NCI-H146 (cell line): ENCODE results near the gene FAM72A.
"Not testable (repeated sequence)": the region's sequence is repeated elsewhere in the genome, so short reads cannot be mapped to it uniquely, and the experiment has no call there.

Source experiments
- DNase-seq: peaks from one replicate; lab custom pipeline; 2025; lab: John Stamatoyannopoulos, UW

Gene FAM72A

DNA sequence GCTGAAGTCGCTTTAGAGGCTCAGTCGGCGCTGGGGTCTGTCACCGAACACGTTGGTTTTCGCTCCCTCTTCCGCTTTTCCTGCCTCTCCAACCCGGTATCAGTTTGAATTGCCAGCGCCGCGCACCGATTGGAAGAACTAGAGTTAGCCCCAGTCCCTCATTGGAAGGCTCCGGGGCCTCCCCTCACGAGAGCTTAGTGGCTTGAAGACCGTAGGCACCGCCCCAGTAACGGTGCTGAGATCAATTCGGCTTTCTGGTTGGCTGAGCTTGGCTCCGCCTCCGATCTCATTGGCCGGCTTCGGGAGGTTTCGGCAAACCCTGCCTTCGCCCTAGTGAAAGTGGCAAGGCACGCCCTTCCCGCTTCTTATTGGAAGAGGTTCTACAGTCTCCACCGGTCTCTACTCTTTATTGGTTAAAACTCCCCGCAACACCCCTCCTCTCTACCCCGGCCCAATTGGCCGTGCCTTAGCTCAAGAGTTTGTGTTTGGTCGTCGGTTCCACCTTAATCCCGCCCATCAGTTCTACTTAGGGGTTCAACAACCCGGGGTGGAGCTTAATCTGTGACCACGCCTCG, at the start of gene FAM72A:
FAM72A (minus strand) TSS at position 51 of the 575 bp plus-strand sequence. CDS start 814 bp downstream, outside the sequence.
- peak; percentile 99 for DNase-seq

DNA sequence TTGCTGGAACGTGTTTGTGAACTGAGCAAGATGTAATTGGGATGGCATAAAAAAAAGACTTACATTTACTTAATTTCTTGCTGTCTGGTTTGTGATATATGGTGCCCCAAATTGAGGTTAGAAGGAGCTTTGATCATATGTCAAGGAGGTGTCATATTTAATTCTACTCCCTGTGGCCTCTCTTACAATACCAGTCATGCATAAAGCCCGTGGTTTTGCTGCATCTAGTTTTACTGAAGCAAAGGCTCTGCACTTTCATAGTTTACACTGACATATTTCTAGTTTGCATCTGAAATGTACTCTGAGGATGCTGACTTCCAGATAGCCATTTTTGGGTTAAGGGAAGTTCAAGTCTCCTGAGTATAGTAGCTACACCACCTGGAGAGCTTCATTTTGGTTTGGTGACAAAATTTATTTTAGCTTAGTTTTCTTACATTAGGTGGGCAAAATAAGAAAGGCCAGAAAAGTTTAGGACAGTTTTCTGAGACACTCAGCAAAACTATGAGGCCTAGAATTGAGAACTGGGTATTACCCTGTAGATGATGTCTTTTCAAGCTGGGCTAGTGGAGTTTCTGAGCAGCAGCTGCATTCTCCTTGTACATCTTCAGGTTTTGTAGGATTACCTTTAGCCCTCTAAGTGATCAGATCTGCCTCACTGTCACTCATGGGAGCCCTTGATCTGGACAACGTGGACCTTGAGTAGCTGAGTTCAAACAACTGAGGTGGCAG, 48.5 kb upstream of the FAM72A start:
- not testable (repeated sequence) for DNase-seq

DNA sequence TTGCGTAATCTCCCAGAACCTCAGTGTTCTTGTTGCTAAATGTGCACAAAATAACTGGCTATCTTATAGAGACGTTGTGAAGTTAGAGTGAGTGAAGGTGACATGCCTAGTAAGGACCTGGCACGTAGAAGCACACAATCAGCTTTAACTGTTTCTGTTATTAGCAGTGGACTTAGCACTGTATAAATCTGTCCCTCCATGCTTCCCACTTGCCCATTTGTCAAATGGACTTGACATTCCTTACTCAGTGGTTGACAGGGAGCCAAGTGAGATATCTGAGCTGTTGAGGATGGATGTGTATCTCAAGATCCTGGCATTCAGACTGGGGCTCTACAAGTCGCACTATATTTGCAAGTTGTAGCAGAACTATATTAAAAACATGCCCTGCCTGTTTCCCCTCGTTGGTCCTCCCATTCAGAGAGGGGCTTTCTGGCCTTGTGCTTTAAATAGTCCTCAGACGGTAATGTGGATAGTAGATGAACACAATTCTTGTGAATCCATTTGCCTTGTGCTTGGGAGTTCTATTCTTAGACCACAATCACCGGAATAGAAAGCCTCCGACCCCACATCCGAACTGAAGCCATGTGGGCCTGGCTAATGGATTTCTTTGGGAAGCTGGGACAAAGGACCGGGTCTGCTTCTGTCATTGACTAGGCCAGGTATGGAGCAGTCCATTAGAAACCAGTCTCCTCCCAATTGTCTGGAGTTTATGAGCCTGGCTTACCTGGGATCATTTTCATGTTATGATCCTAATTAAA, 43.7 kb upstream of the FAM72A start:
- DNase-seq: not testable (repeated sequence)

DNA sequence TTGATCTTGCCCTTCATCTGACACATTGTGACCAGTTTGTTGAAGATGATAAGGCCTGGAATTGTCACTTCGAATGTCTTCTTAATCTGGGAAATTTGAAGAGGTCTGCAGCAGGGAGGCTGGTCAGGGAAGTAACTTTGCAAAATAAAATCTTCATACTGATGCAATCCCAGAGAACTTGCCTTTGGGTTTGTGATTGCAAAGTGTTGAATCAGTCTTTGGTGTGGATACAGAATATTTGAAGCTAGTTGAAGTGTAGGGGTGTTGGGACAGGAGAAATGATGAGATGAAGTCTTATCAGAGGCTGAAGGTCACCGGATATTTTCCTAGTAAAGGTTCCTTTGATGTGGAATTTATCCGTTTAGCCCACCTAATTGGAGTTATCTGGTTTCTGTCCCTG, 42.8 kb upstream of the FAM72A start:
- DNase-seq: not testable (repeated sequence)

DNA sequence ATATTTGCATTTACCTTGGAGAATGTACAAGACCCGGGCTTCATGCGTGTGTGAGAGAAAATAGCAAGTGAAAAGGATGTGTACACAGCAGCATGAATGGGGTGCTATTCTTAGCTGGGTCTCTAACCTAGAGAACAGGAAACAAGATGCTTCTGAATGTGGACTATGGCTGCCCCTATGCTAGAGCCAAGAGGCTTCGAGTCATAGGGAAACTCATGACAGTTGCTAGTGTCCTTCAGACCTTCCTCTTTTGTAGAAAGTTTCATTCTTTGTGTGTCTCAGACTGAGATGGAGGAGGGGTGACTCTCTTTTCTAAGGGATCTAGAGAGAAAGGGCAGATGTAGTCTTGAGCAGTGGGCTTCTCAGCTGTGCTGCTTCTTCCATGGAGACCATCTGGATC, 40.7 kb upstream of the FAM72A start:
- peak; percentile 9 for DNase-seq

DNA sequence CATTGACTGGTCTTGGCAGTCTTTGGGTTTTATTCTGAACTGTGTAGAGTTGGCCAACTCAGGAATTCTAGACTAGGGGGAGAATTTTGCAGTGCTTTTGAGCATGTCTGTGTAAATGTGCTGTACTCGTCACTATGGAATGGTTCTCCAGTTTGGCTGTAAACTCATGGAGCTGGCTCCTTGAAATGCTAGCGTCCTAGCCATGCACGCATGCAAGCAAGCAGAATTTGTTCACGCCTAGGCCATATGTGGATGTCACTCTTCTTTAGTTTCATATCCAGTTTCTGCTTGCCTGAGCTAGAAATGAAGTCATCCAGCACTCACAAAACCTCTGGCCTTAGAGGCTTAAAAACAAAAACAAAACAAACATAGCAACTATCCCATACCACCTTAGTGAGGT, 37.6 kb upstream of the FAM72A start:
- DNase-seq: not testable (repeated sequence)

DNA sequence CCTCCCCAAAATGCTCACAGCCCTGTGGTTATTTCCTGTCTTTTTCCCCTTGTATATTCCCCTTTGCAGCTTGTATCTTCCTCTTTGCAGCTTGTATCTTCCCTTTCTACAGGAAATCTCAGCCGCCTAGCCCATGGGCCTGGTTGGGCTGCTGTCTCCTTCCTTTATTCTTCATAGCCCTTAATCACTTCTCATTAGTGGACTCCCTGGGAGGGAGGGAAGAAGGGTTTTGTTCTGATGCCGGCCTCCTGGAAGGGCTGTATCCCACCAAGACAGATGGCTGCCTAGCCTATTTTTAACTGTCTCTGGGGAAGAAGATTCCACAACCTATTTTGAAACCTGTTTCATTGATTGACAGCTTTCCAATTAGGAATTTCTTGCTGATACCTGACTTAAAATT, 32.6 kb upstream of the FAM72A start:
- DNase-seq: not testable (repeated sequence)

DNA sequence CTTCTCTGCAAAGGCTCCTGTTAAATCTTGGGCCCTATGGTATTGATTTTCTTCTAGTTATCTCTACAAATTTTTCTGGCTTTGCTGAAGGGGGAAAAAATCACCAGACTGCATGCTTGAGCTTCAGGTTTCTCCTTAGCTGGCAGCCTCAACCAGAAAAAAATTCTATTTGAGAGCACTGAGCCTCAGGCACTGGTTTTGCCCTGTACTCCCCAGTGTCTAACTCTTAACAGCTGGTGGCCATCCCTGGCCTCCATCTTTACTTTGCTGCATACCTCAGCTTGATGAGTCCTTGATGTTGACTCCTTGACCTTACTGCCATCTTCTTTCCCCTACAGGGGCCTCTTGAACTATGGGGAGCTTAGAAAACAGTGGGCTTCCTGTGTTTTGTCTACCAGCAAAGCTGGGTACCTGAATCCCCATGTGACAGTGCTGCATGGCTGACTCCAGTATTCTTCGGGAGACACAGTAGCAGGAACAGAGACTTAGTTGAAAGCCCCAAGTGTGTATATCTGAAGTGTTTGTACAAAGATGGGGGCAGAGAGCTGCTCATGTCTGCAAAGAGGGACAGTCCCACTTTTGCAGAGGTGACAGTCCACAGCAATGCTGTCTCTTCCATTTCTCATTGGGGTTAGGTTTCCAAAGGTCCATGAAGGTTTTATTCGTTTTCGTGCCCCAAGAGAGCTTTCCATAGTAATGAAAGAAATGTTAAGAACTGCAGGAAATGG, 31.7 kb upstream of the FAM72A start:
- not testable (repeated sequence) for DNase-seq

DNA sequence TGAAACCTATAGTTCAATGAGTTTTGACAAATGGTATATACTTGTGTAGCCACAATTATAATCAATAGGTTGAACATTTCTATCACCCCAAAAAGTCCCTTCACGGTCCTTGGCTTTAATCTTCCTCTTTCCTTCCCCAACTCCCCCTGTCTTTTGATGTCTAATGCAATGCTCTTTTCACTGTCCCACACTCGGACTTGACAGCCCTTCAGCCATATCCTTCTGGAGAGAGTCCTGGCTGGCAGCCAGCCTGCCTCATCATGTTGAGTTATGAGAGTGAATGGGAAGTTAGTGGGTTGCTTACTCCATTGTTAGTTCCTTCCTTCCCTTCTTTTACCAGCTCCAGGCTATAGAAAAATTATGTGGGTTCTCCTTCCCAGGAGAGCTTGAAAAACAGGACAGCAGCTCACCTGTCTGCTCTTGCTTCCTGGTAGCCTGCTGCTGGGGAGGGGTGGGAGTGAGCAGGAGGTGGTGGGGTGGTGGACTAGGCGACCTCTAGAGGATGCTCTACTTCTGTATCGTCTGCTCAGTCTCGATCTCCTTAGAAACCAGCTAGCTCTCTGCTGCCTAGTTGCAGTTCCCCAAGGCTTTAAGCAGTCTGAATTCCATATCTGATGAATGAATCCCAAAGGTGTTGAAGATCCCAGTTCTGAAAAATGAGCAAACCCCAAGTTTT, 30.5 kb upstream of the FAM72A start:
- DNase-seq: not testable (repeated sequence)

DNA sequence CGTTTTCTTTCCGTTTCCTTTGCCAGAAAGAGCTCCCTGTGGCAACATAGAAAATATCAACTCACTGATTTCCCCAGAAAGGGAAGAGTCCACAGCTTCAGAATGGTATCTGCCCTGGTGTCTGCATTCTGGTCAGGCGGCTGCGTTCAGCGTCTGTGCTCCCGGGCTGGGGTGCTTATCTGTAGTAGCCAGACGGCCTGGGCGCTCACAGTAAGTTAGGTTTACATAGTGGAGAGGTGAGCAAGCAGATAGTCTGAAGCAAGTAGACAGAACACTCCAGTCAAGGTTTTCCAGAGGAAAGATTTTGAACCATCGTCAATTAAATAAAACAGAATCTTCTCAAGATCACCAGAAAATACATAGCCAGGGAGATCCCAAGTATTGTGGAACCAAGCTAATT, 29.4 kb upstream of the FAM72A start:
- DNase-seq: not testable (repeated sequence)

DNA sequence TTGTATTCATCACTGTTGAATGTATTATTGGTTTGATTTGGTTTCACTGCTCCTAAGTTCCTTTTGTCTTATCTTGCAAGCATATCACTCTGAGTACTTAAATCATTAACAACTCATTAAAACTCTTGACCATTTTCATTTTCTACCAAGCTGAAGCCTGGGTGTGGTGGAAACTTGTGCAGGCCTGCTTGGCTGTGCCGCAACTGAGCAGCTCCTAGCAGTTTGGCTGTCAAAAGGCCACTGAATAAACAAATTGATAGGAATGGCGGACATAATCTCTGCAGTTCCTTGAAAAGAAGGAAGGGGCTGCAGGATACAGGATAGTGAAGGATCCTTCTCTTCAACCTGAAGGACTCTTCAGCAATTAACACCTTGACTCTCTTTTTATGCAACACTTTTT, 26.6 kb upstream of the FAM72A start:
- not testable (repeated sequence) for DNase-seq

DNA sequence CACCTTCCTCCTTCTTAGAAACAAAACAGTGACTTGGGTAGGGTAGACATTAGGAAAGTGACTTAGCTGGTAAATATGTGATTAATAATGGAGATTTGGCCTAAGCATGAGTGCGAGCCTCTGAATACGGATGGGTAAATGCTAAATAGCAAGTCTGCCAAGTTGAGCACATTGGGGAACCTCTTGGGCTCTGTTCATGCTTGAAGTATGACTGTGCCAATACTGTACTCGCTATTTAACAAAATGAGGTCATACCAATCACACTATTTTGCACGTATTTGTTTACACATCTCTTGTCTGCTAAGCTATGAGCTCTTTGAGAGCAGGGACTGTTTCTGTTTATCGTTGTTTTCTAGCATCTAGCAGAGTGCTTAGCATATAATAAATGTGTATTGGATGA, 24.2 kb upstream of the FAM72A start:
- not testable (repeated sequence) for DNase-seq

DNA sequence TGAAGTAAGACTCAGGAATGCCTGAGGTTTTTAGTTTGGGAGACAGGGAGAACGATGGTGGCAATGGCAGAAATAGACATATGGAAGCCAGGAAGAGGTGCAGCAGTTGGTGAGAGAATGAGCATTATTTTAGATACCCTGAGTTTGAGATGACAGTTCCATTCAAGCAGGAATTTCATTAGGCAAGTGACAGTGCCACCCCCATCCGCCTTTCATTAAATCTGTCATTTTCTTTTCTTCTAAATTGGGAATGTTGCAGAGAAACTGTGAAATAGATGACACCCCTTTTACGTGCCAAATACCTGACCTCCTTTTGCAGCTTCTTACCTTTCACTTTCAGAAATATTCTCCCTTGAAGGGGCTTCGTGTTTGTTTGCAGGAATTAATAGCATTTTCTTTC, 22.7 kb upstream of the FAM72A start:
- DNase-seq: not testable (repeated sequence)

DNA sequence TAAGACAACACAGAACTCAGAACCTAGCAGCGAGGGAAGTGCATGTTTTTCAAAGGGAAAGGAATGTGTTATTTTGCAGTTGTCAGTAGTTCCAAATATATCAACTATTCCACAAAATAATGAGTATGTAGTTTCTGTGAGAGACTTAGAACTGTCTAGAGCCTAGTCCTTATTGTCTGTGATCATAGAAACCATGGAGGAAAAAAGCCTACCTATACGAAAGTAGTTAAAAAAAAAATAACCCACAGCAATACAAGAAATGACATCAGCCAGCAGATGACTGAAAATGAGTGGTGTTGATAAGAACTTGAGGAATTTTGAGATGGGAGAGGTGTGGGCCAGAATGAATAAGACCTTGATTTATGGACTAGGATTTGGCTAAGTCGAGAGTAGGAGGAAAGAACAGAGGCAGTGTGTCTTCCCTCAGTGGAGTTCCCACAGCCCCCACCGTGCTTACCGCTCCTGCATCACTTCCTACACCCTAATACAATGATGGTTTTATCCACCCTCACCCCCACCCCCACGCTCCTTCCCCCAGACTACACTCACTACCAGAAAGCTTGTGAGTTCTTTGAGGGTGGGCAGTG, 21.6 kb upstream of the FAM72A start:
- not testable (repeated sequence) for DNase-seq

DNA sequence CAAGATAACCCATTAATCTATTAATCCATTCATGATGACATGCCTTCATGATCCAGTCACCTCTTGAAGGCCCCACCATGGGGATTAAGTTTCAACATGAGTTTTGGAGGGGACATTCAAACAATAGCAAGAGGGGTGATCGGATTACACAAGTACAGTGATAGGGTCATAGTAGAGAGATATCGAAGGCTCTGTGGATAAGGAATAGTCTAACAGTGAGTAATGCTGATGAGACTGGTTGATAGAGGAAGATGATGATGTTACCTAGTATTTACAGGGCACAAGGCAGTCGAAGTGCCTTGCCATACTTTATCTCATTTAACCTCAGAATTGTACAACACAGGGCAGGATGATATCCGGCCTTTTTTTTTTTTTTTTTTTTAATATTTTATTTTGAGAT, 18.9 kb upstream of the FAM72A start:
- not testable (repeated sequence) for DNase-seq

DNA sequence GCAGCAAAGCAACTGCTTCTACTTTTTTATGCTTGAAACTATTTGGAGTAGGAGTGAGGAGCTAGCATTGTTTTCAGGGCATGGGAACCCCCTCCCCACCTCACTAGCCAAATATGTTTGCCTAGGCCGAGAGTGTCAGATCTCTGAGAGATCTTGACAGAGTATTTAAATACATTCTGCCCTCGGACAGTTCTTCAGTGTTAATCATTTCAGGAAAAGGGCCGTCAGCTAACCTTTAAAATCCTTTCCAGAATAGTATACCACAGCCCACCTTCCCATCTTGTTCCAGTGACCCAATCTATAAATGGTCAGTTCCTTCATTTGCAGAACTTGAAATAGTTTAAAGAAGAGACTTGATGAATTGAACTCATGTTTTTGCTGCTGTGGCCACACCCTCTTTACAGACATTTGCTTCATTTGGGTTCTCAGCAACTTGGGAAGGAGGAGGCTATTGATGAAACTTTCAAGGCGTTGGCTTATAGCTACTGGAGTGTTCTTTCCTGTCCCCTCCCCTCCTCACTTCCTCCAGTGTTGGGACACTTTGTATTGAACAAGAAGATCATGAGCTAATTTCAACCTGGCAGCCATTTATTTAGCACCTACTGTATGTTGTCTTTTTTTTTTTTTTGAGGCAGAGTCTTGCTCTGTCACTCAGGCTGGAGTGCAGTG, 17.8 kb upstream of the FAM72A start:
- DNase-seq: not testable (repeated sequence)

DNA sequence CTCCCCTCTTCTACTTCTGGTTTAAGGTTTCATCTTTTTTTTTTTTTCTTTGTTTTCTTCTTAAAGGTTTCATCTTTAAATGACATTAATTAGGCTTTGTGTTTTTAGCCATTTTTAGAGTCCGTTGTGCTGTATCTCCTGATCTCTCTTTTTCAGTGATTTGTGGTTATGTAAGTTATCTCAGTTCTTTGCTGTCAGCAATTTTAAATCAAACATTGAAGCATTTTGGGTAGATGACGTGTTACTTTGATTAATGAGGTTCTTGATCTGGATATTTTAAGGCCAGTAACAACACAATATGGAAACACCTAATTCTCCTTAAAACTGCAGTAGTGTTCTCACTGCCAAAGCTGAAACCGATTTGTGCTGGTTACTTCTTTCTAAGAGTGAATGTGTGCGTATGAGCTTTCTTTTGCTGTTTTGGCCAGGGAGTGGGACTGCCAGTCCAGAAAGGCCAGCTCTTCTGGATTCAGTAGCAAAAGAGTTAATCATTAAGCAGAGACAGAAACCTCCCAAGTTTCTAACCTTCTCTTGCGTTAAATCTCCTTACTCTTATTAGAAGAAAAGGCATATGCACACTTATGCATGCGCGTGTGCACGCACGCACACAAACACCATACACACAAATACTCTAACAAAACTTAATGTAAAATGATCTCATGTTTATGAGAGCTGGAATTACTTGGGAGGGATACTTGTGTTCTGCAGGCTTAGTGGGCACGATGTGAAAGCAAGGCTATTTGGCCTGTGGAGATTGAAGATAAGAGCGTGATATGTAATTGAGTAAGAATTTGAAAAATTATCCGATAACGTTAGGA, 17.1 kb upstream of the FAM72A start:
- not testable (repeated sequence) for DNase-seq

DNA sequence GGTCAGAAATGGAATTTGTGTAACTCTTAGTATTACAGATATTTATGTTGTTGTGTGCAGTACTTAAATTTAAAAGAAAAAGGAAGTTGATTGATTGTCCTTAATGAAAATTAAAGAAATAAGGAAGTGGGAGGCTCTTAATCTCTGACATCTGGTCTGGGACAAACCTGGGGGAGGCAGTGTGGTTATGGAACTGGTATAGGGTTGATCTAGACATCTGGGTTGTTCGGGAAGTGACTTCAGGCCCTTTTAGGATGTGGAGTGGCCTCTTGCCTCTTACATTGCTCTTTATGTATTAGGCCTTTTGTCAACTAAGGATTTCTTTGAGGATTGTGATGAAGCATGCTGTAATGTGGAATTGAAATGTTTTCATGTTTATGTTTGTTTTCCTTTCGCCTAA, 16.1 kb upstream of the FAM72A start:
- DNase-seq: not testable (repeated sequence)

DNA sequence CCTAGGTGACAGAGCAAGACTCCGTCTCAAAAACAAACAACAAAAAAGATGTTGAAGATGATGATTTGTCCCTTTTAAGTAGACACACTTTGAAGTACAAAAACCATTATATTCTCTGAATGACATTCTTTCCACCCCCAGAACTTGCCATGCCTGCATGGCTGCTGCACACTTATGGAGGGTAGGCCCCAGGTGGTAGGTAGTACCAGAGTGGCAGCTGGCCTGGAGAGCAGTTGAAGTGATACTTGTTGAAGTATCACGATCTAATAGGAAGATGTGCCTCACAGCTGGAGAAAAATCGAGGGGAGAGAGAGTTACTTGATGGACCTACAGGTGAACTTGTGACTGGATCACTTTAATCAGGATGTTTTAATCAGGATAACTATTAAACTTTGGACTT, 15.6 kb upstream of the FAM72A start:
- not testable (repeated sequence) for DNase-seq
